ENCODE measurements around the gene GUK1. TPM values are rescaled to one million over a fixed set of nuclear protein-coding genes. Genes with fewer than 3 reads are reported as not detected.
"Not testable (repeated sequence)": the region's sequence is repeated elsewhere in the genome, so short reads cannot be mapped to it uniquely, and the experiment has no call there.

Gene GUK1
- total RNA-seq, 1 experiment from 2014 or later = 376 TPM

DNA sequence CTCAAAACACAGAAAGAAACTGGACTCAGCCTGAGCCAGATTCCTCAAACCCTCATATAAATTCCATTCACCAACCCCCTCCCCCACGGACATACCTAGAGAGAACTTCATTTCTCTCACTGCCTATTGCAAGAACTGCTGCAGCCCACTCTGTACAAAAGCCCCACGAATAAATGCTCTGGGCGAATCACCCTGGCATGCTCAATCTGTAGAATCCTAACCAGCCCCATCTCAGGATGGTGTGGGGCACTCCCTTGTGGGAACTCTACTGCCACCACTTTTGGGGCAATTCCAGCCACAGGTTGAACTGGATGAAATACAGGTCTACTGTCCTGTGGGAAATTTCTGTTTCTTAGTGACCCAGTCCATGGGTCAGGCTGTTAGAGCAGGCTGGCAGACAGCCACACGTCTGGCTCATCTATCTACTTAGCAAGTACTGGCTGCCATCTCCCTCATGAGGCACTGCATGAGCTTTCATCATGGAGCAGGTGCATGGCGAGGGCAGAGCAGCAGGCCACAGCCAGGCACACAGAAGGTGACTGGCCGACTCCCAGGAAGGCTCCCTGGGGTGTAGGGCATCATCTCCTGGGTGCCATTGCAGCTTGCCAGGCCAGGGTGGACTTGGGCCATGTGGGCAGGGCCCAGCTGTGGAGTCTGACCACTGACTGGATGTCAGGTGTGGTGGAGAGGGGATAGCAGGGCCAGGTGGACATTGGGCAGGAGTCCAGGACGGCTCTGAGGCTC lies 35.4 kb upstream of the GUK1 start:
- no peak for DNase-seq (ENCODE audit: low read depth)

- no peak for DNase-seq (ENCODE audit: low read depth)
Observed at GRCh38 chr1:228105270-228105995, 34.6 kb upstream of the GUK1 start.

DNA sequence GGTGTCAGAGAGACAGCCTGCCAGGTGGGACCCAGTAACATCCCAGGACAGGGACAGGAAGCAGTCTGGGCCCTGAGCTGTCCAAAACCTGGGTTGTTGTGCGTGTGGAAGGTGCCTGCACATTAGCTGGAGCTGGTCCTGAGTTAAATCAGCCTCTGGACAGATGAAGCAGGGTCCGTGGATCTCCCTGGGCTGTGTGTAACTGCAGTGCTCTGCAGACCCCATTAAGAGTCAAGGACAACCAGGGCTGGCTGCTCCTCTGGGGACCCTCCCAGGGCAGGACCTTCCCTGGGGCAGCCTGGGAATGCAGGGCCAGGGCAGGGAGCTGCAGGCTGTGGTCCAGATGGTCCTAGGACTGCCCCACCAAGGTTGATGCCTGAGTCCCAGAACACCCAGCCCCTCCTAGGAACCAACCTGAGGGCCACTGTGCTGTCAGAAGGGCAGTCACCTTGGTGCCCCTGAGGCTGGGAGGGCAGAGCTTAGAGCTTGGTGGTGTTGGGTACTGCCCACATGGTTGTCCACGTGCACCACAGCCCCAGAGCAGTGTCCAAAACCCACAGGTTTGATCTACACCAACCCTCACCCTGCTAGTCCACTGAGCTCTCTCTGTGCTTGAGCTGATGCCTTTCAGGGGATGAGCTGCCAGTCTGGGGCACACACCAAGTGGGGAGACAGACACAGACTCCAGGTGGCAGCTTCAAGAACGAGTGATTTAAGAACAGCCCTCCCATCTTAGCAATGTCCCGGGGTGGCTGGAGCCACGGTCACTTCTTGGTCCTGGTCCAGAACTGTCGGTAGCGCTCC lies 33.9 kb upstream of the GUK1 start:
- DNase-seq (ENCODE audit: low read depth) = no peak

- DNase-seq (ENCODE audit: low read depth) = no peak
Observed at GRCh38 chr1:228106800-228107054, 33.4 kb upstream of the GUK1 start.

GRCh38 chr1:228107636-228108035 lies 32.4 kb upstream of the GUK1 start:
- no peak for DNase-seq (ENCODE audit: low read depth)

GRCh38 chr1:228108055-228108690 lies 31.9 kb upstream of the GUK1 start:
- no peak for DNase-seq (ENCODE audit: low read depth)

DNA sequence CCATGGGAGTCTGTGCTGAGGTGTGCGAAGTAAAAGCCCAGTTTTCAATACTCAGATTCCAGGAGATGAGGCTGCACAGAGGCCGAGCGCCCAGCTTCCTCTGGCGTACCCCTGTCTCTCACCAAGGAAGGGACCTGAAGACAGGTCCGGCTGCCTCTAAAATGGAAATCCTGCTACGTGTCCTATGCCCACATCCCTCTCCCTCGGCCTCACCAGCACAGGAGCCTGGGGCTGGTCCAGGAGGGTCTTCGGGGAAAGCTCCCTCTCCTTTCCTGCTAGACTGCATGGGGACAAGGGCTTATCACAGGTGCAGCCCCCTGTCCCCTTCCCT lies 31.4 kb upstream of the GUK1 start:
- no peak for DNase-seq (ENCODE audit: low read depth)

GRCh38 chr1:228109073-228109961 lies 30.8 kb upstream of the GUK1 start, which contains the start of gene MRPL55:
MRPL55 (minus strand) TSS chr1:228109299; CDS start chr1:228108260, 1,039 bp downstream.
- peak; percentile 93 for DNase-seq (ENCODE audit: low read depth)

DNA sequence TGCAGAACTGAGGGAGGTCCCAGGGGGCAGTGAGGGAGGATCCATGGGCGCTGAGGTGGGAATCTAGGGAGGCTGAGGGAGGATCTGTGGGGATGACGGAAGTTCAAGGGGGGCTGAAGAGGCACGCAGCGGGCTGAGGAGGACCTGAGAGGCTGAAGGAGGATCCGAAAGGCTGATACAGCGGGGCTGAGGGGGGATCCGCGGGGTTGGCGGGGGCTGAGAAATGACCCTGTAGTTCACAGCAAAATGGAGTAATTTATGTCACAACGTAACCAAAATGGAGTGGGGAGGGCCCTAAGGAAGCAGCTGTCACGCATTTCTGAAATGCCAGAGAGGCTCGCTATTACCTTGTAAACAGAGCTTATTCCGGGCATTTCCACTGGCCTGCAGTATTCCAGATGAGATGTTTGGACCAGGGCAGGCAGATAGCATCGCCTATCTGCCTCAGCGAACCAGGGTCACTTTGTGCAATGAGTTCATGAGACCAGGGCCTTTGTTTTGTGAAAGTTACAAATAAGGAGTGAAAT lies 30.1 kb upstream of the GUK1 start:
- DNase-seq (ENCODE audit: low read depth) = peak; percentile 66

DNA sequence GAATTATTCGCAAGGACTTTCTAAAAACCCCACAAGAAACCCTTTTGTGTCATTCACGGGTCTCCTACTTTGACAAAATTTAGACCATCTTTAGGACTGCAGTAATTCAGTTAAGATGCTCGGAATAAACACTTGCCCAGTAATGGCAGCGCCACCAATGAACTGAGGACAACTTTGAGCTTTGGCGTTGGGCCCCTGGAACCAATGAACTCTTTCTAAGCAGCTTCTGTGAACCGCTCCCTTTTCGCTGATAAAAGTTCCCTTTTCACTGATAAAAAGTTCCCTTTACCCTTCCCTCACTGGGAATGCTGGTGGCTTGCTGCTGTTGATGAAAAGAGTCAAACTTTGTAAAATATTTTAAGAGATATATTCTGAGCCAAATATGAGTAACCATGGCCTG lies 29.5 kb upstream of the GUK1 start:
- no peak for DNase-seq (ENCODE audit: low read depth)

GRCh38 chr1:228111315-228111714 lies 28.8 kb upstream of the GUK1 start:
- not testable (repeated sequence) for DNase-seq (ENCODE audit: low read depth)

- no peak for DNase-seq (ENCODE audit: low read depth)
Observed at GRCh38 chr1:228112167-228112566, 27.9 kb upstream of the GUK1 start.

GRCh38 chr1:228112617-228113016 lies 27.5 kb upstream of the GUK1 start:
- DNase-seq (ENCODE audit: low read depth) = no peak

DNA sequence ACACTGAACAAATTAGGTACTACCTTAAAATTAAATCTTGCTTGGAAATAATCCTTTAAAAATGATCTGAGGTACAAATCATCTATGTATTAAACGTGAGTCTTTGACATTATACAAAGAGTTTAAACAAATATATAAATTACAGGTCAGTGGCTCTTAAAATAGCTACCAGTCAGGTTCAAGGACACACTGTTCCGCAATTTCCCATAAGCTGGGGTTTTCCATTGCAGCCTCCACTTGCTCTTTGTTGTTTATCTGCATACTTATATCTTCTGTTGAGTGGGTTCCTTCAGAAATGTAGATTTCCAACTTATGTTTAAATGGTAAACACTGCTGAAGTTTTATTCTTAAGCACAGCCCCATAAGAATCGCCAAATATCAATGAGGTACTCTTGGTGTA lies 25.3 kb upstream of the GUK1 start:
- DNase-seq (ENCODE audit: low read depth) = no peak

GRCh38 chr1:228117335-228117734 lies 22.7 kb upstream of the GUK1 start:
- no peak for DNase-seq (ENCODE audit: low read depth)

DNA sequence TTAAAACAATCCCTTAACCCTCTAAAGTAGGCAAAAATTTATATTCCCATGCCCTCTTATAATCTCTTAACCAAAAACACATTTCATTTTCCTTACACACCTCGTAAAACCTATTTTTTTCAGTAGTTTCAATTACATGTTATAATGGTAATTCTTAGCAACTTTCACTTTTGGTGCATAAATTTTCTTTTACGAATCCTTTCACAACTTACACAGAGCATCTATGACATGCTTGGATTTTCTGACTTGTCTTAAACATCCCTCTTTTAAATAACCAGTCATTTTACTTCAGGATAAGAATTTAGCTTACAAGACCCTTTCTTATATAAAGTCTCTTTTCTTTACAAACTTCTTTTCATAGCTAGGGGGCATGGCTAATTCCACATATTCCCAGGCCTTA lies 22.0 kb upstream of the GUK1 start:
- DNase-seq (ENCODE audit: low read depth) = peak; percentile 29

DNA sequence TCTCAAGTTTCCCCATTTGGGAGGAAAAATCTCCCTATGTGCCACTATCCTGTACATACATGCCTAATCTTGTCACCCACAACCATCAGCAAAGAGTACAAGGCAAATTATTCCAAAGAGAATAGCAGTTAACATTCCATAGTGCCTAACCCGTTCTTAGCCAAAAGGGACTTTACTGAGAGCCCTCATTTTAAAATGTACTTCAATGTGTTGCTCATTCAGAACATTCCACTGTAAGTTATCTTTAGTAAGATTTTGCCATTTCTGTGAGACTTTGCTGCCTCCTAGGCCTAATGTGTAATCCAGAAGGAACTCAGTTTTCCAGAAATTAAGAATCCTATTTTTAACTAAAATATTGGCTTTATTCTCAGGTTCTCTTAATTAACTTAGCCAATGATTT lies 19.7 kb upstream of the GUK1 start:
- no peak for DNase-seq (ENCODE audit: low read depth)

DNA sequence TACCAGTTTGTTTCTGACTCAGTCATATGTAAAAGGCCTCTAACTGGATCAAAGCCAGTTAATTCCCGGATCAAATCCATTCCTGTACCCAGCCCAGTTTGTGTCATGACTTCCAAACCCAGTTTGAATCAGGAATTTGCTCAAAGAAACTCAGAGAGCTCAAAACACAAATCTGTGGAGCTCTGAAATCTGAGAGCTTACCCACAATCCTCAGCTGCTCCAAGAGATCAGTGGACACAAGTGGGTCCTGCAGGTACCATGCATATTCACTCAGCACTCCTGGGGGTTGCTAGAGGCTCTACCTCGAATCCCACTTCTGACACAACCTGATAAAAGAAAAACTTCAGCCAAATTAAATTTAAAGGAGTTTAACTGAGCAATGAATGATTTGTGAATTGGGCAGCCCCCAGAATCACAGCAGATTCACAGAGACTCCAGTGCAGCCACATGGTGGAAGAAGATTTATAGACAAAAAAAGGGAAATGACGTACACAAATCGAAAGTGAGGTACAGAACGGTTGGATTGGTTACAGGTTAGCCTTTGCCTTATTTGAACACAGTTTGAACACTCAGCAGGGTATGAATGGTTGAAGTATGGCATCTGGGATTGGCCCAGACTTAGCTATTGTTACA lies 19.1 kb upstream of the GUK1 start:
- peak; percentile 24 for DNase-seq (ENCODE audit: low read depth)

GRCh38 chr1:228122921-228123441 lies 17.1 kb upstream of the GUK1 start:
- DNase-seq (ENCODE audit: low read depth) = no peak

DNA sequence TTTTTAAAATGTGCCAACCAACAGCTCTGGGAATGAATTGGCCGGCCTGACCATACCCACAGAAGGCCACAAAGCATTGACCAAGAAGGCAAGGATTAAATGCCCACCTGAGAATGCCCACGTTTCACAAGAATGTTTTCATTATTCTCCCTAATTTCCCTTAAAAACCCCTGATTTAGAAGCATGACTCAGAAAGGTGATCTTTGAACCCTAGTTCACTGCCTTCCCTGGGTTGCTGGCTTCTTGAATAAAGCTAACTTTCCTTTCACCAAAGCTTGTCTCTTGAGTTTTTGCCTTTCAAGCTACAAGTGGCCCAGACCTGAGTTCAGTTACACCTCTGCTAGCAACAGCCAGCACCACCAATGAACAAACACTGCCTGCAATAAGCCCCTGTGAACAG lies 16.6 kb upstream of the GUK1 start:
- DNase-seq (ENCODE audit: low read depth) = no peak
